ENCODE results near the gene CYP19A1. TPM values are rescaled to one million over a fixed set of nuclear protein-coding genes. Genes with fewer than 3 reads are reported as not detected.
A peak's percentile ranks its signal among the peaks of the same experiment; 100 is the strongest.

The CYP19A1 gene
- total and polyA plus RNA-seq, 9 of the 15 experiments (the other 6 are each of a cell fraction or from before 2014, with no cell fraction given) = 0.16 to 0.63 (median 0.47) TPM; not detected in 3

DNA sequence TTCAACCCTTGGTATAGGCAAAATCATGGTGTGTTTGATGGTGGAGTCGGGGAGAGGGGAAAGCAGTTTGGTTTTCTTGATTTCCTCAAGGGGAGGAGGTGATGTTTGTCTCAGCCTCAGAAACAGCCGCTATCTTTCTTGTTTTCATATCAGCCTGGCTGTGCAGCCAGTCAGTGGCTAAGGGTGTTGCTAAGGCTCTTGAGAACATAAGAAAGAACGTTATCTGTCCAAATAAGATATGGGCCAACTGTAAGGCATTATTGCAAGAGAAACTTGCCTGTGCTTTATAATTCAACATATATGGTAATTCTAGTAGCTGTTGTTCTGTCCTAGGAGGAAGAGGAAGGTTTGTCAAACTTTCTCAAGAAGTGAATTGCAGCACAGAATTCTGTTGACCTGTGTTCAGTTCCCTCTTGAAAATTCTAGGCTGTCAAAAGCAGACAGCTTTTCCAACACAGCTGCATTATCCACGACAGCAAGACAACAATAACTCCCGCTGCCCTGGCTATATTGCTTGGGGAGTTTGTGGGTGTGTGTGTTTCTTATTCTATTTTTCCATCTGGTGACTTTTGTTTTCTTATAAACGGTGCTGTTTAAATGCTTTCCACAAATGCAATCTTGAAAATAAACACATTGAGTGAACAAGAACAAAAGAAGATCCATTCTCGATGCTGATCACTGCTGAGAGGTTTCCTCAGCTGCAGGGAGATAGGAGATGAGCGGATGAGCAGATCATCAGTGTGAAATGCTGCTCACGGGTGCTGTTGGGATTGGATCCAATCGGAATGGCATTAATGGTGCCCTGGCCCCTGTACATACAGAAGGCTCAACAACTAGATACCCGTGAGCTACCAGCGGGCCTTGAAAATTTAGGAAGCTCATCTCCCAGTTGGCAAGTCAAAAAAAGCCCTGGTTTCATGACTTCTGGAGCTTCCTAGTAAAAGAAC lies 152.9 kb downstream of the CYP19A1 start (continued):
- TF ChIP-seq, protein P1, sequence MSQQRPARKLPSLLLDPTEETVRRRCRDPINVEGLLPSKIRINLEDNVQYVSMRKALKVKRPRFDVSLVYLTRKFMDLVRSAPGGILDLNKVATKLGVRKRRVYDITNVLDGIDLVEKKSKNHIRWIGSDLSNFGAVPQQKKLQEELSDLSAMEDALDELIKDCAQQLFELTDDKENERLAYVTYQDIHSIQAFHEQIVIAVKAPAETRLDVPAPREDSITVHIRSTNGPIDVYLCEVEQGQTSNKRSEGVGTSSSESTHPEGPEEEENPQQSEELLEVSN (IDR thresholded peaks at IDR 0.05; ENCODE audit: borderline replicate concordance in 1 of 2, extremely low read depth in 1 of 2, insufficient read depth in 1 of 2, insufficient read length in 1 of 2, low read depth in 1 of 2, low read length in 1 of 2, poor library complexity in 1 of 2, severe bottlenecking in 1 of 2) = no peak
- no peak for TF ChIP-seq ZKSCAN1 (IDR thresholded peaks at IDR 0.05; ENCODE audit: low read depth, low read length)
- peak in 1 of 2 experiments; percentile 66; a peak in 1 of 4 replicates for TF ChIP-seq SRF (CRISPR knock-in tag; IDR thresholded peaks at IDR 0.05)
- TF ChIP-seq DPF2 (IDR thresholded peaks at IDR 0.05) = 0 out of 2 replicates have a peak, but pooled peaks have one; percentile 46
- TF ChIP-seq ZNF212 (CRISPR knock-in tag; IDR thresholded peaks at IDR 0.05) = no peak
- peak; percentile 24; the same call in 1 of the 2 replicates for TF ChIP-seq ATF7 (IDR thresholded peaks at IDR 0.05)
- no peak for TF ChIP-seq ETV6 (IDR thresholded peaks at IDR 0.05; ENCODE audit: borderline replicate concordance in 1 of 2, low read depth in 2 of 2, low read length in 1 of 2)
- no peak for TF ChIP-seq ETV6 (CRISPR knock-in tag; IDR thresholded peaks at IDR 0.05; ENCODE audit: borderline replicate concordance)
- no peak for TF ChIP-seq ZBTB17 (CRISPR knock-in tag; IDR thresholded peaks at IDR 0.05)
- TF ChIP-seq, protein P2, sequence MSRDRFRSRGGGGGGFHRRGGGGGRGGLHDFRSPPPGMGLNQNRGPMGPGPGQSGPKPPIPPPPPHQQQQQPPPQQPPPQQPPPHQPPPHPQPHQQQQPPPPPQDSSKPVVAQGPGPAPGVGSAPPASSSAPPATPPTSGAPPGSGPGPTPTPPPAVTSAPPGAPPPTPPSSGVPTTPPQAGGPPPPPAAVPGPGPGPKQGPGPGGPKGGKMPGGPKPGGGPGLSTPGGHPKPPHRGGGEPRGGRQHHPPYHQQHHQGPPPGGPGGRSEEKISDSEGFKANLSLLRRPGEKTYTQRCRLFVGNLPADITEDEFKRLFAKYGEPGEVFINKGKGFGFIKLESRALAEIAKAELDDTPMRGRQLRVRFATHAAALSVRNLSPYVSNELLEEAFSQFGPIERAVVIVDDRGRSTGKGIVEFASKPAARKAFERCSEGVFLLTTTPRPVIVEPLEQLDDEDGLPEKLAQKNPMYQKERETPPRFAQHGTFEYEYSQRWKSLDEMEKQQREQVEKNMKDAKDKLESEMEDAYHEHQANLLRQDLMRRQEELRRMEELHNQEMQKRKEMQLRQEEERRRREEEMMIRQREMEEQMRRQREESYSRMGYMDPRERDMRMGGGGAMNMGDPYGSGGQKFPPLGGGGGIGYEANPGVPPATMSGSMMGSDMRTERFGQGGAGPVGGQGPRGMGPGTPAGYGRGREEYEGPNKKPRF (IDR thresholded peaks at IDR 0.05; ENCODE audit: low read depth, low read length) = no peak
- TF ChIP-seq SOX6 (IDR thresholded peaks at IDR 0.05) = peak; percentile 74
- no peak for TF ChIP-seq GABPB1 (CRISPR knock-in tag; IDR thresholded peaks at IDR 0.05)
- TF ChIP-seq FOXA1 (IDR thresholded peaks at IDR 0.05; ENCODE audit: borderline replicate concordance) = no peak
- no peak for TF ChIP-seq ZBTB1 (CRISPR knock-in tag; IDR thresholded peaks at IDR 0.05; ENCODE audit: borderline replicate concordance, low read depth)
- no peak for TF ChIP-seq RBM17 (IDR thresholded peaks at IDR 0.05; ENCODE audit: borderline replicate concordance, low read depth, low read length)
- peak; percentile 76 for TF ChIP-seq MECOM (CRISPR knock-in tag; IDR thresholded peaks at IDR 0.05)
- TF ChIP-seq, protein P3, sequence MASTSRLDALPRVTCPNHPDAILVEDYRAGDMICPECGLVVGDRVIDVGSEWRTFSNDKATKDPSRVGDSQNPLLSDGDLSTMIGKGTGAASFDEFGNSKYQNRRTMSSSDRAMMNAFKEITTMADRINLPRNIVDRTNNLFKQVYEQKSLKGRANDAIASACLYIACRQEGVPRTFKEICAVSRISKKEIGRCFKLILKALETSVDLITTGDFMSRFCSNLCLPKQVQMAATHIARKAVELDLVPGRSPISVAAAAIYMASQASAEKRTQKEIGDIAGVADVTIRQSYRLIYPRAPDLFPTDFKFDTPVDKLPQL (IDR thresholded peaks at IDR 0.05; ENCODE audit: extremely low read depth, insufficient read length) = no peak
- TF ChIP-seq MCM2 (IDR thresholded peaks at IDR 0.05; ENCODE audit: low read depth) = no peak
- TF ChIP-seq NR4A1 (CRISPR knock-in tag; IDR thresholded peaks at IDR 0.05) = no peak
- TF ChIP-seq NR4A1 (tag; IDR thresholded peaks at IDR 0.05) = no peak
- no peak for TF ChIP-seq DDX20 (tag; IDR thresholded peaks at IDR 0.05; ENCODE audit: low read depth)
- TF ChIP-seq HDAC2 (IDR thresholded peaks at IDR 0.05) = no peak
- TF ChIP-seq CBX5 (IDR thresholded peaks at IDR 0.05; ENCODE audit: borderline replicate concordance, low read depth) = 0 out of 2 replicates have a peak, but pooled peaks have one; percentile 23
- TF ChIP-seq RBM22 (IDR thresholded peaks at IDR 0.05; ENCODE audit: low read depth, low read length, poor library complexity, severe bottlenecking) = no peak
- peak; percentile 33 for TF ChIP-seq CBFA2T3 (IDR thresholded peaks at IDR 0.05)
- no peak for TF ChIP-seq ZNF174 (CRISPR knock-in tag; IDR thresholded peaks at IDR 0.05)

Data from K562 (cell line).